Measurements from ENCODE around the gene MPPED1. TPM values are rescaled to one million over a fixed set of nuclear protein-coding genes. Genes with fewer than 3 reads are reported as not detected.

MPPED1 gene
- total RNA-seq, 1 experiment from 2014 or later: 0.28 TPM

- Histone ChIP-seq H3K9me3 (ENCODE audit: control insufficient read depth, low read depth, low read length) (no peaks in the 10 kb centered on the region), H3K27ac (ENCODE audit: insufficient read length, low read depth, low read length) (no peak overlapping the region), H3K4me2 (ENCODE audit: insufficient read depth, insufficient read length, low read length) (no peak overlapping the region), H4K5ac (ENCODE audit: insufficient read length, low read depth, low read length) (no peak overlapping the region), H3K23me2 (ENCODE audit: insufficient read length, low read depth, low read length, poor library complexity, severe bottlenecking) (no peaks in the 10 kb centered on the region), H2BK20ac (ENCODE audit: low read depth, low read length, poor library complexity, severe bottlenecking) (no peak overlapping the region), H3K79me1 (ENCODE audit: insufficient read depth, low read depth, low read length, poor library complexity, severe bottlenecking) (no peaks in the 10 kb centered on the region), H4K20me1 (ENCODE audit: control insufficient read depth, insufficient read depth, insufficient read length) (no peaks in the 10 kb centered on the region), H2BK5ac (ENCODE audit: insufficient read length, low read length) (no peak overlapping the region), H3K79me2 (ENCODE audit: insufficient read depth, low read length) (no peaks in the 10 kb centered on the region), H3K23ac (ENCODE audit: insufficient read length, low read depth, low read length) (no peak overlapping the region), H3K56ac (ENCODE audit: insufficient read length, low read depth, low read length) (no peak overlapping the region), H4K91ac (ENCODE audit: insufficient read length, low read depth, low read length) (no peak overlapping the region), H2BK120ac (ENCODE audit: low read depth, low read length, poor library complexity, severe bottlenecking) (no peak overlapping the region), H3K4ac (ENCODE audit: low read depth, low read length) (no peak overlapping the region), H3K4me1 (ENCODE audit: insufficient read depth, low read length) (no peaks in the 10 kb centered on the region; the same call in 1 of the 2 replicates), H2BK15ac (ENCODE audit: low read depth, low read length) (no peak overlapping the region), H3T11ph (ENCODE audit: low read length) (no peak overlapping the region), H3K27me3 (ENCODE audit: insufficient read depth, low read length) (no peaks in the 10 kb centered on the region), H2AK5ac (ENCODE audit: insufficient read length, low read length) (no peak overlapping the region), H3K14ac (ENCODE audit: insufficient read depth, low read length) (no peak overlapping the region; the same call in 1 of the 2 replicates), H3K18ac (ENCODE audit: insufficient read length, low read depth, low read length) (no peak overlapping the region), H2BK12ac (ENCODE audit: insufficient read length, low read depth, low read length) (no peak overlapping the region), H2AFZ (ENCODE audit: low read length) (no peak overlapping the region), H3K9ac (ENCODE audit: extremely low read depth, insufficient read length, low read length) (no peak overlapping the region), H4K8ac (replicated peaks; ENCODE audit: insufficient read length, low read depth, low read length) (no peak overlapping the region)
- Mint-ChIP-seq H3K4me1 (peaks cover 10 to 31% of the 10 kb centered on the region in 2 experiments), H3K36me3 (ENCODE audit: insufficient read depth in 1 of 3, low read depth in 3 of 3) (no peaks in the 10 kb centered on the region), H3K4me3 (no peak overlapping the region), H3K9me3 (no peaks in the 10 kb centered on the region), H3K27me3 (ENCODE audit: low read depth) (peaks cover 13% of the 10 kb centered on the region), H3K27ac (no peak overlapping the region)
- TF ChIP-seq, protein P1, sequence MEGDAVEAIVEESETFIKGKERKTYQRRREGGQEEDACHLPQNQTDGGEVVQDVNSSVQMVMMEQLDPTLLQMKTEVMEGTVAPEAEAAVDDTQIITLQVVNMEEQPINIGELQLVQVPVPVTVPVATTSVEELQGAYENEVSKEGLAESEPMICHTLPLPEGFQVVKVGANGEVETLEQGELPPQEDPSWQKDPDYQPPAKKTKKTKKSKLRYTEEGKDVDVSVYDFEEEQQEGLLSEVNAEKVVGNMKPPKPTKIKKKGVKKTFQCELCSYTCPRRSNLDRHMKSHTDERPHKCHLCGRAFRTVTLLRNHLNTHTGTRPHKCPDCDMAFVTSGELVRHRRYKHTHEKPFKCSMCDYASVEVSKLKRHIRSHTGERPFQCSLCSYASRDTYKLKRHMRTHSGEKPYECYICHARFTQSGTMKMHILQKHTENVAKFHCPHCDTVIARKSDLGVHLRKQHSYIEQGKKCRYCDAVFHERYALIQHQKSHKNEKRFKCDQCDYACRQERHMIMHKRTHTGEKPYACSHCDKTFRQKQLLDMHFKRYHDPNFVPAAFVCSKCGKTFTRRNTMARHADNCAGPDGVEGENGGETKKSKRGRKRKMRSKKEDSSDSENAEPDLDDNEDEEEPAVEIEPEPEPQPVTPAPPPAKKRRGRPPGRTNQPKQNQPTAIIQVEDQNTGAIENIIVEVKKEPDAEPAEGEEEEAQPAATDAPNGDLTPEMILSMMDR (conservative IDR thresholded peaks at IDR 0.05): no peak
- no peak for DNase-seq
- no CpG with 5 or more reads among the region's 6 CpGs for WGBS (ENCODE audit: extremely low coverage, insufficient read length, low lambda C conversion rate)
Measured at GRCh38 chr22:43365715-43366440, 45.9 kb upstream of the MPPED1 start.

Measured in H9 (cell line).